Neural cell (in vitro differentiated cells): ENCODE measurements around the gene NTHL1. TPM values are rescaled to one million over a fixed set of nuclear protein-coding genes. Genes with fewer than 3 reads are reported as not detected.
A peak's percentile ranks its signal among the peaks of the same experiment; 100 is the strongest.

Experiments
- H2AFZ ChIP-seq: fragments of 200-600, 300-800 bp; sonication (generic), shearing (Covaris generic); 2 replicates; pipeline ENCODE4 v1.6.0; 2014; ENCODE audit warnings: low read depth, mild to moderate bottlenecking, antibody characterized with exemption, low read length, moderate library complexity
- H3F3A ChIP-seq: fragments of 200-600 bp; shearing (Covaris generic); 2 replicates; pipeline ENCODE4 v1.6.1; 2016; ENCODE audit warnings: mild to moderate bottlenecking, moderate library complexity, mixed read lengths, antibody characterized with exemption, low read length; ENCODE audit not compliant: insufficient read depth, poor library complexity, severe bottlenecking
- H3K27ac ChIP-seq: fragments of 200-600, 300-800 bp; sonication (generic), shearing (Covaris generic); 2 replicates; pipeline ENCODE4 v1.5.1; 2014; ENCODE audit warnings: mild to moderate bottlenecking, low read length, moderate library complexity
- H3K27me3 ChIP-seq: fragments of 300-800, 200-600 bp; sonication (generic), shearing (Covaris generic); 2 replicates; pipeline ENCODE4 v1.6.0; 2014; ENCODE audit warnings: mild to moderate bottlenecking, low read depth, low read length, moderate library complexity; ENCODE audit not compliant: insufficient read depth
- H3K36me3 ChIP-seq: fragments of 300-800, 200-600 bp; sonication (generic), shearing (Covaris generic); 2 replicates; pipeline ENCODE4 v1.5.1; 2014; ENCODE audit warnings: mild to moderate bottlenecking, antibody characterized with exemption, low read length, moderate library complexity; ENCODE audit not compliant: insufficient read depth
- H3K4me2 ChIP-seq: fragments of 300-800, 200-600 bp; sonication (generic), shearing (Covaris generic); 2 replicates; pipeline ENCODE4 v1.6.0; 2014; ENCODE audit warnings: mild to moderate bottlenecking, low read length
- H3K4me3 ChIP-seq: fragments of 300-800, 200-600 bp; sonication (generic), shearing (Covaris generic); 2 replicates; pipeline ENCODE4 v1.5.1; 2014; ENCODE audit warnings: mild to moderate bottlenecking, low read length, moderate library complexity
- H3K79me2 ChIP-seq: fragments of 200-600 bp; shearing (Covaris generic); replicated peaks from 2 replicates; pipeline ENCODE4 v1.6.0; 2014; ENCODE audit warnings: mild to moderate bottlenecking, low read length, moderate library complexity; ENCODE audit not compliant: insufficient read depth
- H3K9ac ChIP-seq: fragments of 300-800, 200-600 bp; sonication (generic), shearing (Covaris generic); 2 replicates; pipeline ENCODE4 v1.6.1; 2016; ENCODE audit warnings: mild to moderate bottlenecking, low read length, mixed read lengths
- H3K9me2 ChIP-seq: fragments of 200-600 bp; shearing (Covaris generic); 2 replicates; pipeline ENCODE4 v1.6.1; 2016; ENCODE audit warnings: mild to moderate bottlenecking, low read length, mixed read lengths; ENCODE audit not compliant: insufficient read depth
- H3K9me3 ChIP-seq: fragments of 200-600, 300-800 bp; sonication (generic), shearing (Covaris generic); 2 replicates; pipeline ENCODE4 v1.6.1; 2016; ENCODE audit warnings: mild to moderate bottlenecking, mixed run types, low read length, moderate library complexity, mixed read lengths
- H4K20me1 ChIP-seq: fragments of 200-600 bp; shearing (Covaris generic); 2 replicates; pipeline ENCODE4 v1.6.1; 2016; ENCODE audit warnings: mild to moderate bottlenecking, mixed run types; ENCODE audit not compliant: insufficient read depth
- EP300 ChIP-seq: fragments of 450-650 bp; conservative IDR thresholded peaks from 2 replicates; pipeline ENCODE4 v1.6.1; 2014; ENCODE audit warnings: antibody characterized with exemption, mild to moderate bottlenecking, moderate library complexity; ENCODE audit not compliant: poor library complexity, severe bottlenecking
- EZH2 ChIP-seq: fragments of 200-600, 300-800 bp; shearing (Covaris generic), sonication (generic); IDR thresholded peaks from 2 replicates; pipeline ENCODE4 v1.6.1; 2014; ENCODE audit warnings: antibody characterized with exemption, low read length, borderline replicate concordance, mild to moderate bottlenecking; ENCODE audit not compliant: insufficient read depth, poor library complexity, severe bottlenecking
- MXI1 ChIP-seq: fragments of 450-650 bp; conservative IDR thresholded peaks from 2 replicates; pipeline ENCODE4 v1.6.1; 2014; ENCODE audit warnings: antibody characterized with exemption, mild to moderate bottlenecking; ENCODE audit not compliant: poor library complexity, severe bottlenecking
- POLR2AphosphoS5 ChIP-seq: IDR thresholded peaks from 2 replicates; pipeline ENCODE4 v1.6.1; 2012
- RAD21 ChIP-seq: fragments of 450-650 bp; conservative IDR thresholded peaks from 2 replicates; pipeline ENCODE4 v1.6.1; 2014; ENCODE audit warnings: antibody characterized with exemption, mild to moderate bottlenecking, moderate library complexity
- SMC3 ChIP-seq: fragments of 450-650 bp; conservative IDR thresholded peaks from 2 replicates; pipeline ENCODE4 v1.6.1; 2014; ENCODE audit warnings: antibody characterized with exemption, mild to moderate bottlenecking, moderate library complexity; ENCODE audit not compliant: poor library complexity
- TAF1 ChIP-seq: IDR thresholded peaks from 2 replicates; pipeline ENCODE4 v1.6.1; 2012; ENCODE audit warnings: low read depth
- polyA plus RNA-seq: library from polyadenylated mRNA; depleted of rRNA; stranded (reverse); fragments of >200 nt; gene quantifications from 2 replicates; pipeline ENCODE4 v1.2.3, GENCODE V29; 2014
- TF ChIP-seq, protein P1 (sequence below): IDR thresholded peaks from 2 replicates; pipeline ENCODE4 v1.6.1; 2012; ENCODE audit warnings: borderline replicate concordance
- TF ChIP-seq, protein P2 (sequence below): fragments of 450-650 bp; IDR thresholded peaks from 2 replicates; pipeline ENCODE4 v1.5.1; 2014; ENCODE audit warnings: antibody characterized with exemption, mild to moderate bottlenecking, moderate library complexity; ENCODE audit not compliant: poor library complexity, severe bottlenecking

The NTHL1 gene
- polyA plus RNA-seq, 1 donor from 2014 or later: 43.1 TPM

DNA sequence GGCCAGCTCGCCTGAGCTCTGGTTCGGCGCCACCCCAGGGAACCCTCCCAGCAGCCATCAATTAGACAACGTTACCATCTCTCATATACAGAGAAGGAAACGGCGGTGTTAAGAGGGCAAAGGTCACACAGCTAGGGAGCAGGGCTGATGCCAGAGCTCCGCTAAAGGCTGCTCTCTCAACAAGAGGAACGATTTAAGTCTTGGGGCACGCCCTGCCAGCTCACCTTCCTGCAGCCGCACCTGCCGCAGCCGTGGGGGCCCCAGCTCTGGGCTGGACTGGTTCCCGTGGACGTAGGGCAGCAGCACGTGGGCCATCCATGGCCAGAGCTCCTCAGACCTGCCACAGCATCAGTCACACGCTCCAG is 44.6 kb upstream of the NTHL1 start:
- no peaks in the 10 kb centered on the region for H3K36me3 ChIP-seq
- no peaks in the 10 kb centered on the region for H3K27me3 ChIP-seq
- TF ChIP-seq EZH2 (no peak), SMC3 (no peak), TAF1 (no peak), POLR2AphosphoS5 (no peak), EP300 (no peak), RAD21 (no peak), MXI1 (no peak)
- TF ChIP-seq, protein P1, sequence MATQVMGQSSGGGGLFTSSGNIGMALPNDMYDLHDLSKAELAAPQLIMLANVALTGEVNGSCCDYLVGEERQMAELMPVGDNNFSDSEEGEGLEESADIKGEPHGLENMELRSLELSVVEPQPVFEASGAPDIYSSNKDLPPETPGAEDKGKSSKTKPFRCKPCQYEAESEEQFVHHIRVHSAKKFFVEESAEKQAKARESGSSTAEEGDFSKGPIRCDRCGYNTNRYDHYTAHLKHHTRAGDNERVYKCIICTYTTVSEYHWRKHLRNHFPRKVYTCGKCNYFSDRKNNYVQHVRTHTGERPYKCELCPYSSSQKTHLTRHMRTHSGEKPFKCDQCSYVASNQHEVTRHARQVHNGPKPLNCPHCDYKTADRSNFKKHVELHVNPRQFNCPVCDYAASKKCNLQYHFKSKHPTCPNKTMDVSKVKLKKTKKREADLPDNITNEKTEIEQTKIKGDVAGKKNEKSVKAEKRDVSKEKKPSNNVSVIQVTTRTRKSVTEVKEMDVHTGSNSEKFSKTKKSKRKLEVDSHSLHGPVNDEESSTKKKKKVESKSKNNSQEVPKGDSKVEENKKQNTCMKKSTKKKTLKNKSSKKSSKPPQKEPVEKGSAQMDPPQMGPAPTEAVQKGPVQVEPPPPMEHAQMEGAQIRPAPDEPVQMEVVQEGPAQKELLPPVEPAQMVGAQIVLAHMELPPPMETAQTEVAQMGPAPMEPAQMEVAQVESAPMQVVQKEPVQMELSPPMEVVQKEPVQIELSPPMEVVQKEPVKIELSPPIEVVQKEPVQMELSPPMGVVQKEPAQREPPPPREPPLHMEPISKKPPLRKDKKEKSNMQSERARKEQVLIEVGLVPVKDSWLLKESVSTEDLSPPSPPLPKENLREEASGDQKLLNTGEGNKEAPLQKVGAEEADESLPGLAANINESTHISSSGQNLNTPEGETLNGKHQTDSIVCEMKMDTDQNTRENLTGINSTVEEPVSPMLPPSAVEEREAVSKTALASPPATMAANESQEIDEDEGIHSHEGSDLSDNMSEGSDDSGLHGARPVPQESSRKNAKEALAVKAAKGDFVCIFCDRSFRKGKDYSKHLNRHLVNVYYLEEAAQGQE: no peak
- TF ChIP-seq, protein P2, sequence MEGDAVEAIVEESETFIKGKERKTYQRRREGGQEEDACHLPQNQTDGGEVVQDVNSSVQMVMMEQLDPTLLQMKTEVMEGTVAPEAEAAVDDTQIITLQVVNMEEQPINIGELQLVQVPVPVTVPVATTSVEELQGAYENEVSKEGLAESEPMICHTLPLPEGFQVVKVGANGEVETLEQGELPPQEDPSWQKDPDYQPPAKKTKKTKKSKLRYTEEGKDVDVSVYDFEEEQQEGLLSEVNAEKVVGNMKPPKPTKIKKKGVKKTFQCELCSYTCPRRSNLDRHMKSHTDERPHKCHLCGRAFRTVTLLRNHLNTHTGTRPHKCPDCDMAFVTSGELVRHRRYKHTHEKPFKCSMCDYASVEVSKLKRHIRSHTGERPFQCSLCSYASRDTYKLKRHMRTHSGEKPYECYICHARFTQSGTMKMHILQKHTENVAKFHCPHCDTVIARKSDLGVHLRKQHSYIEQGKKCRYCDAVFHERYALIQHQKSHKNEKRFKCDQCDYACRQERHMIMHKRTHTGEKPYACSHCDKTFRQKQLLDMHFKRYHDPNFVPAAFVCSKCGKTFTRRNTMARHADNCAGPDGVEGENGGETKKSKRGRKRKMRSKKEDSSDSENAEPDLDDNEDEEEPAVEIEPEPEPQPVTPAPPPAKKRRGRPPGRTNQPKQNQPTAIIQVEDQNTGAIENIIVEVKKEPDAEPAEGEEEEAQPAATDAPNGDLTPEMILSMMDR: no peak
- no peaks in the 10 kb centered on the region for H4K20me1 ChIP-seq
- no peak overlapping the region for H3K4me3 ChIP-seq
- no peaks in the 10 kb centered on the region for H3K9me3 ChIP-seq
- H3K4me2 ChIP-seq: no peak overlapping the region
- no peaks in the 10 kb centered on the region for H3F3A ChIP-seq
- no peaks in the 10 kb centered on the region for H3K79me2 ChIP-seq
- no peaks in the 10 kb centered on the region for H3K9me2 ChIP-seq
- no peak overlapping the region for H3K9ac ChIP-seq
- no peak overlapping the region for H2AFZ ChIP-seq
- no peak overlapping the region for H3K27ac ChIP-seq

DNA sequence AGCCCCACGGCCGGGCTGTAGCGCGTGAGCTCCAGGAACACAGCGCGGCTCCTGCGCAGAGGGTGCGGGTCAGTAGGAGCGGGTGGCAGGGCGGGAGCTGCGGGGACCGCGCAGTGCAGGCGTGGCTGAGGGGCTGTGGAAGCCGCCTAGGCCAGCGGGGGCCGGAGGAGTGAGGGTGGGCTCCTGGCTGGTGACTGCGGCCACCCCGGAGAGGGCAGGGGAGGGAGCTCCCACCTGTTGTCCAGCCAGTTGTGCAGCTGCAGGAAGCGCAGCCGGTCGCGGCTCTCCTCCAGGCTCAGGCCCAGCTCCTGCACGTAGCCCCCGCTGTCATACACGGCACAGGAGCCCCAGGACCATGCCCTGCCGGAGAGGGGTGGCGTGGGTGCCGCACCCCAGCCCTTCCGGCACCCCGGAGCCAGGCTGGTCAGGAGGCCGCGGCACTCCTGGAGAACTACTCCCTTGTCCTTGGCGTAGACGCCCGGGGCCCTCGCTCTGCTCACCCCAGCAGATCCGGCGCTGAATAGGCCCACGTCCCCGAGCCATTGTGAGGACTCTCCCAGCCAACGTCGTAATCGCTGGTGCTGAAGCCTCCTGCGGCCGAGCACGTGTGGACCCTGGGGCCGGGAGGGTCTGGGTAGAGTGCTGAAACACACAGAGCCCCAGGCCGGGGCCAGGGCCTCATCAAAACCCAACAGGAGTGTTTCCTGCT is 44.1 kb upstream of the NTHL1 start:
- Histone ChIP-seq H2AFZ (no peak overlapping the region), H4K20me1 (no peaks in the 10 kb centered on the region), H3K9me3 (no peaks in the 10 kb centered on the region), H3K27ac (no peak overlapping the region), H3K9me2 (no peaks in the 10 kb centered on the region), H3F3A (no peaks in the 10 kb centered on the region), H3K9ac (no peak overlapping the region), H3K79me2 (no peaks in the 10 kb centered on the region), H3K36me3 (no peaks in the 10 kb centered on the region), H3K27me3 (no peaks in the 10 kb centered on the region), H3K4me2 (no peak overlapping the region), H3K4me3 (no peak overlapping the region)
- TF ChIP-seq POLR2AphosphoS5: peak; percentile 2
- TF ChIP-seq MXI1: no peak
- TF ChIP-seq RAD21: no peak
- TF ChIP-seq EZH2: no peak
- TF ChIP-seq EP300: no peak
- TF ChIP-seq, protein P2: no peak
- TF ChIP-seq, protein P1: no peak
- no peak for TF ChIP-seq SMC3
